ENCODE data around the gene GJB3.
"Not testable (repeated sequence)": the region's sequence is repeated elsewhere in the genome, so short reads cannot be mapped to it uniquely, and the experiment has no call there.

GJB3 gene

DNA sequence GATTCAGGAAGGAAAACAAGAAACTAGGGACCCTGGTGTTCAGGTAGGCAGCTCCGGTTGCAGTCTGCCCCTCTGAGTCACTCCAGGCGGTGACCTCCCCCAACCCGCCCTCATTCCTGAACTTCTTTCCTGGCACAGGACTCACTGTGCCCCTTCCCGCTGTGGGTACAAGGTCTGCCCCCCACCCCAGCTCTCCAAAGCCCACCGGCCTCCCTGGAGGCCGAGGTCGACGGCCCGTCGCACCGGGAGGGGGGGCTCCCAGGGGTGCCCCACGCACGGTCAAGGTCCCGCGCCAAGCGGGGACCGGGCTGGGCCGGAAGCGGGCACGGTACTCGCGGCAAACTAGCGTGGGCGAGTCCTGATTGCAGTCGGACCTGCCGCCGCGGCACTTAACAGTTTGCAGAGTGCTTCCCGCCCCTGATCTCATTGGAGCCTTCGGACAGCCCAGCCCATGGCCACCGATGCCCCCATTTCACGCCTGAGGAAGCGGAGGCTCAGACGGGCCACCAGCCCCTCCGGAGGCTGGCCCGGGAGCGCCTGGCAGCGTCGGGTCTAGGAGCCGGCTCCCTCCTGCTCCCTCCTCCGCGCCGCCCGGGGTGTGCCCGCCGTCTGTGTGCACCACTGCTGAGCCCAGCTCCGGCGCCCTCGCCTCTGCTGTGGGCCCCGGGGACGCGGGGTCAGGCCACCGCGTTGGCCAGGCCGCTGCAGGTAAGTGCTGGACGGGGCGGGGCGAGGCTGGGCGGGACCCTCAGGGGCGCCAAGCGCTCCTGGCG is at the start of gene GJB3:
Gene GJB3, plus strand, starts transcription at position 144 of the 773 bp plus-strand sequence. CDS start 3,549 bp downstream, outside the sequence.
- no peak for DNase-seq (ENCODE audit: low read depth in 2 of 3, low spot score in 1 of 3)

DNA sequence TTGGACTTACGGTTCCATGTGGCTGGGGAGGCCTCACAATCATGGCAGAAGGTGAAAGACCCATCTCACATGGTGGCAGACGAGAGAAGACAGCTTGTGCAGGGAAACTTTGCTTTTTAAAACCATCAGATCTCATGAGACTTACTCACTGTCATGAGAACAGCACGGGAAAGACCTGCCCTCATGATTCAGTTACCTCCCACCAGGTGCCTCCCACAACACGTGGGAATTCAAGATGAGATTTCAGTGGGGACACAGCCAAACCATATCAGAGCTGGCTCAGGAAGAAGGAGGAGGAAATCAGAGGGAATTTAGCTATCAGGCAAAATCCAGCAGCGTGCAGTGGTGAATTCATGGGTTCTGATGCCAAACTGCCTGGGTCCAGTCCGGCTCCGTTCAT is 48.2 kb upstream of the GJB3 start:
- DNase-seq (ENCODE audit: low read depth in 2 of 3, low spot score in 1 of 3): not testable (repeated sequence)

DNA sequence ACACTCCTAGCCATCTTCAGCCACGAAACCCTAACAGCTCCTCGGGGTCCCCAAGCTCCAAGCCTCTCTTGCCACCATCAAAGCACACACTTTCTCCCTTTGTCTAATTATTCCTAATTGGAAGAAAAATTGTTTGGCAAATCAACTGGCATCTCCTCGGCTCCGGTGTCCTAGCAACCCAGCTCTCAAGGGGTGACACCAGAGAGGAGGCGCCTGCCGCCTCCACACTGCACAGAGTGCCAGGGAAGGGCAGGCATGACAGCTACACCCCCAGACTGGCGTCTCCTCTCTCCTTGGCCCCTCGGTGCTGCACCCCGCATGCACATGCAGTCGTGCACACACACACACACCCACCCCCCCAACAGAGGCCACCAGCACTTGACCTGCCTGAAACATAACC is 44.3 kb upstream of the GJB3 start:
- DNase-seq (ENCODE audit: low read depth in 2 of 3, low spot score in 1 of 3): no peak

DNA sequence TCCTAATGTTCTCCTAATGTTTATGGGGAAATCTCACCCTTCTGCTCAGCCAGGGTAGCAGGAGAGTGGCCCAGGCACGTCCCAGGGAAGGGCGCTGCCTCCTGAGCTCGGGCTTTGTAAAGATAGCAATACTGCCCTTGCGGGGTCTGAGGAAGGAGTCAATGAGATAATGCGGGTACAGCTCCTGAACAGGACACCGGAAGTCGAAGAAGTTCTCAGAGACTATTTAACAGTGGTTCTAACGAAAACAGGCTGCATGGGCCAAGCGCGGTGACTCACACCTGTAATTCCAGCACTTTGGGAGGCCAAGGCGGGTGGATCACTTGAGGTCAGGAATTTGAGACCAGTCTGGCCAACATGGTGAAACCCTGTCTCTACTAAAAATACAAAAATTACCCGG is 43.8 kb upstream of the GJB3 start:
- not testable (repeated sequence) for DNase-seq (ENCODE audit: low read depth in 2 of 3, low spot score in 1 of 3)

DNA sequence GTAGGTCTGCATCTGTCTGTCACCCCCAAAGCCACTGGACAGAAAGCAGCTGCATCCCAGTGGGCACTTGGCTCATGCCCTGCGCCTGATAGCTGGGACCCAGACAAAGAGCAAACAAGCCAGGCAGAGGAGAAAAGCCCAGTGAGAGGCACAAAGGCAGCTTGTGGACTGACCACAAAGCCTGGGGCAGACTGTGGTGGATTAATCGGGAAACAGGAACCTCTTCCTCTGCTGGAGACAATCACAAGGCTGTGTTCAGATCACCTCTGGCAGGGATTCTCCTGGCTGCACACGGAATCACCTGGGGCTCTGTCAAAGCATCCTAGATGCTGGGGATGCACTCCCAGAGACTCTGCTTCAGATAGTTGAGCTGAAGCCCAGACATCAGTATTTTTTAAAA is 41.4 kb upstream of the GJB3 start:
- no peak for DNase-seq (ENCODE audit: low read depth in 2 of 3, low spot score in 1 of 3)

DNA sequence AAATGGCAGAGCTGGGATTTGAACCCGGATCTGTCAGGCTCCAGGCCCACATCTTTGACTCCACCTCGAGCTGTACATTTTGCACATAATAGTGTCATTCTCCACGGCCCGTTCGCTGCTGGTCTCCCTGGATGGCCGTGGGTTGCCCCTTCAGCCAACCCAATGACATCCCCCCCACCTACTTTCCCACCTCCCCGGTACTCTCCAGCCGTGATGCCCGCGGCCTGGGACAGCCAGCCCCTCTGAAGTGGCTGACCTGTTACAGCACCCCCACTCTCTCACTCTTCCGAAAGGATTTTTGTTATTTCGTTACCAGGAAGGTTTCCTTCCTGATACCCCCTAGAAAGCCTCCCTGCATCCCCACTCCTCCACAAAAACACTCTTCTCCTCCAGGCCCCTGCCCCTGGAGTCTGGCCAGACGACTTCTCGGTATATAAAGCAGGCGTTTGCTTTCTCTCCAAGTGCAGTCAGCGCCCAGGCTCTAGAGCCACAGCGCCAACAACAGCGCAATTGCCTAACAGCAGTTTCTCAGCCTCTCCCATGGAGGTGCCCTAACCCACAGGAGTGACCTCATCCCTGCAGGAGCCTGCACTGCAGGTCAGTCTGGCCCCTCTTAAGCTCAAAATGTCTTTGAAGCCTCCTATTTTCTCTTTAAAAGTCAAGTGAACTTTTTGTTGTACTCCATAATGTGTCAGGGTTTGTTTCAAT is 40.7 kb upstream of the GJB3 start:
- DNase-seq (ENCODE audit: low read depth in 2 of 3, low spot score in 1 of 3): no peak

DNA sequence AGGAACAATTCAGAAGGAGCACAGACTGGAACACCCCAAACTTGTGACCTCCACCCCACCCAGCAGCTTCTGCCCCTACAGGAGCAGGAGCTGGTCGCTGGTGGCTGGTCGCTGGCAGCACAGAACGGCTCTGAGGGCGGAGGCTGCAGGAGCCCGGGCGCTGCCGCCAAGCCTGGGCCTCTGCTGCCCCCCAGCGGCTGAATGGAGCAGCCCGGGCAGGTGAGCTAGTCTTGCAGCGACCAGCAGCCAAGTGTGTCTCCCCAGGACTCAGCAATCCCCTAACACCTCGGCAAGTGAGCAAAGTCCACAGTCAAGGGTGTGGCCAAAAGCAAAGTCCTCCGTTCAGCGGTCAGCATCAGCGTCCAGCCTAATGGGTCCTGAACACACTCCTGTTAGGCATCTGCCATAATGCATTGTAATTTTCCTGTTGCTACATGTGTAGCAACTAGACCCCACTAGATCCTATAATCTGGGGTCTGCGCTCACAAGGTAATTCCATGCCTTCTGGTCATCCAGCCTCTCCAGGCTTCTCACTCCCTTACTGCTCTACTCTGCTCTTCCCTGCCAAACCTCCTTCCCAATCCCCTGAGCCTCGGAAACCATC is 38.2 kb upstream of the GJB3 start:
- peak; percentile 58 to 82 (median 74) for DNase-seq (ENCODE audit: low read depth in 2 of 3, low spot score in 1 of 3)

DNA sequence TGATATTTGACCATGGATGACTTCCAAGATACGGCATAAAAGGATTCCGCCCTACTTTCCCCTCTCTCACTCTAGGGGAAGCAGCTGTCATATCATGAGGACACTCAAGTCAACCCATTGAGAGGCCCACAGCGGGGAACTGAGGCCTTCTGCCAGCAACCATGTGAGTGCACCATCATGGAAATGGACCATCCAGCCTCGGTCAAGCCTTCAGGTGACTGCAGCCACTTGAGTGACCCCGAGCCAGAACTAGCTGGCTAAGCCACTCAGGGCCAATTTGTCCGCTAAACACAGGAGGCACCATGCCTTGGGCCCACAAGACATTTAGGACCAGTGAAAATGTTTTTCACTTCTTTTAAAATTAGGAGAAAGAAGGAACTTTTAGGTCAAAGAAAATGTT is 37.2 kb upstream of the GJB3 start:
- DNase-seq (ENCODE audit: low read depth in 2 of 3, low spot score in 1 of 3): no peak

DNA sequence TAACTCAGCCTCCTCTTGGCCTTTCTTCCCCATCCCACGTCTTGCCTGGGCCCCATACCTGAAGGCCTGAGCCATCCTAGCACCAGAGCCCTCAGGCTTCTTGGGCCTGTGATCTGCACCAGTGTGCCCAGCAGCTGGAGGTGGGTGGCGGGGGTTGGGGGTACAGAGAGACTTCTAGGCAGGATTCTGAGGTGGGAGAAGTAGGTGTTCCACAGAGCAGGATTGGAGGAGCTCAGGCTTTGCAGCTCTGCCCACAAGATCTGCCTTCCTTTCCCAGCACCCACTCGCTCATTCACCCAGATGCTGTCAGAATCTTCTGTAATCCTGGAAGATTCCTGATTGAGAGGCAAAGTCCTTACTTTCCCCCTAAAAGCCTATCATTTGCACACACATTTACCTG is 36.2 kb upstream of the GJB3 start:
- no peak for DNase-seq (ENCODE audit: low read depth in 2 of 3, low spot score in 1 of 3)

DNA sequence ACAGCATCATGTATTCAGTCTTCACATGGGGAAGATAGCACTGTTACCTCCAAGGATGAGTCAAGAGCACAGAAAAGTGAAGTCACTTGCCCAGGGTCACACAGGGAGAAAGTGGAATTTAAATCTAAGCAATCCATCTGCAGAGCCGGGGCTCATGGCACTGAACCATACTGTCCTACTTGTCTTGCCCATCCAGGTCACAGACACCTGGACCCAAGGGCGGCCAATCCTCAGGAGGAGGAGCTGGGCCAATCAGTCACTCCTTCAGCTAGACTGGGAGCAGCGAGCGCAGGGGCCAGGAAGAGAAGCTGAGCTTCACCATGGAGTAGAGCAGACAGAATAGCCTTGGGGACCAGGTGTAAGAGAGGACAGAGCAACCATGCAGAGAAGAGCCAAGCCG is 35.3 kb upstream of the GJB3 start:
- no peak for DNase-seq (ENCODE audit: low read depth in 2 of 3, low spot score in 1 of 3)

DNA sequence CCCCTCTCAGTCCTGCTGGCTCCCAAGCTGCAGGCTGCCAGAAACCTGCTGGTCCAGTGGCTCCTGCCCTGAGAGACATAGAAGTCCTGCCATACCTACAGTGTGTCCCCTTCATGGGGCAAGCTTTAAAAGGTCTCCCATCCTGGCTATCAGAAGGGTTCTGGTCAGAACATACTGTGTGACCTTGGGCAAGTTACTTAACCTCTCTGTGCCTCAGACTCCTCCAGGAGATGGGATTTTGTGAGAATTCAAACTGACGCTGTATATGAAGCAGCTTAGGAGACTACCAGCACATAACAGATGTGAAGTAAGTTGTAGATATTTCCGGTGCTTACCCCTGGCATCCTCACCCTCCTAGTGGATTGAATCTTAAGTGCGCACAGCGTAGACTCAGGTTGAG is 34.9 kb upstream of the GJB3 start:
- DNase-seq (ENCODE audit: low read depth in 2 of 3, low spot score in 1 of 3): no peak

DNA sequence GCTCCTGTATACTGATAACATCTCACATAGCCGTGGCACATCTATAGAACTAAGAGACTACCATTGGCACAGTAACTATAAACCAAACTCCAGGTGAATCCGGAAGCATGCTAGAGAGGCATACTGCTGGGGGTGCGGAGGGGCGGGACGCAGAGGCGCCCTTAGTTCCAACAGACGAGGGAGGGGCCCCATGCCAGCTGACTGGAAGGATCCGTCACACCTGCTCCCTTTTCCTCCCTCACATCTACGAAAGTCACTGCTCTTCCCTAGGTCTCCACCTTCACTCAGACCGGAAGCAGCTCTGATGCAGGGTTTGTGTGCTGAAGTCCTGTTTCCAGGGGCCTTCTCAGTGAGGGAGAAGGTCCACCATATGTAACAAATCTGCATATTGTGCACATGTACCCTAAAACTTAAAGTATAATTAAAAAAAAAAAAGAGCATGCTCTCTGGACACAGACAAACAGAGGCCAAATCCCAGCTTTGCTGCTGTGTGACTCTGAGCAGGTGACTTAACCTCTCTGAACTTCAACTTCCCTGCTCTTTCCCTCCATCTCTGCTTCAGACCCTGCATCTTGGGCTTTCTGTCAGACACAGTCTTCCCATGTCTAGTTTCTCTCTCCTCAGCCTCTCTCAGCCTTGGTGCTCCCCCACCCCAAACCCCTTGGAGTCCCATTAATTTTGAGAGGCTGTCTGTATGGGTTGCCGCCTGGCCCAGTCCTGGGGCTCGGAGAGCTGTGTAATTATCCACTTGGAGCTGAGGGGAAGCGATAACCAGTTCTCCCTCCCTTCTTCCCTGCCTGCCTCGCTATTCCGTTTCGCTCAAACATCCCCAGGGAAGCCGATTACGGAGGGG is 34.0 kb upstream of the GJB3 start:
- no peak for DNase-seq (ENCODE audit: low read depth in 2 of 3, low spot score in 1 of 3)

DNA sequence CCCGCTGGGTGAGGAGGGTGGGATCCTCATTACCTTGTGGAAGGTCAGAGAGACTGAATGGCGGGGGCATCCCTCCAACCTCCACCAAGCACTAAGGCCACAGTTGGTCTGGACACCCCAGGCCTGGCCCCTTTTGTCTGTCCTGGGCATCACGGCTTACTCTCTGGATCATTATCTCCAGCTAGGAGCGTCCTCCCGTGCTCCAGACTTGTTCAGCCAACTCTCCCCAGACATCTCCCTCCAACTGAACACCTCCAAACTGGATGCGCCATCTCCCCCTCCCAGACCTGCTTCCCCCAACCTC is 33.4 kb upstream of the GJB3 start:
- DNase-seq (ENCODE audit: low read depth in 2 of 3, low spot score in 1 of 3): no peak

DNA sequence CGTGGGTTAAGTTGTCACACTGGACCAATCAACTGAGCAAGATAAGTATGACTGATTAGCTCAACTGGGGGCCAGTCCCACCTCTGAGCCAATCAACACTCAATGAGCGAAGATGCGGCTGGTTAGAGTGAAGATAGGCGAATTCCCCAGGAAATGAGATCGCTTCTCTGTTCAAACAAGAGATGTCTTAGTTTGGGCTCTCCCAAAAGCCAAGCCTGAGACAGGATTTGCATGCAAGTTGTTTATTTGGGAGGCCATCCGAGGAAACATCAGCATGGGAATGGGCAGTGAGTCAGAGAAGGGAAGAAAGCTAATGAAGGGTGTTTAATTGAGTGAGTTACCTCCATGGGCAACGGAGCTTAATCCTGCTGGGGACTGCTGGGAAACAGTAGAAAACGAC is 31.0 kb upstream of the GJB3 start:
- no peak for DNase-seq (ENCODE audit: low read depth in 2 of 3, low spot score in 1 of 3)

DNA sequence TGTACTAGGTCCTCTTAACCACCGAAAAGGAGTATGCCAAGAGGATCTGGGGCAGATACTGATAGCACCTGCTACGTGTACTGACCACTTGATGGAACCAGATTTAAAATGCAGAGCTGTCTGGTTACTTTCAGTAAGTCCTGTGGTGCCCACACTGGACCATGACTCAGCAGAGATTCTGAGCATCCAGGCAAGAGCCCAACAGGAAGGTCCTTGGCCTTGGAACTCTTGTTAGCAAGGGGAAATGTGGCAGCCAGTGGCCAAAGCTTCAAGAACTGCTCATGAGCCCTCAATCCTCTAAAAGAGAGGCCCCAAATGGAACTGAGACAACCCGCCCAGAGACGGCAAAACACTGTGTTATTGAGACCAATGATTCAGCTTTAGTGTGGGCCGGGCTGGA is 30.4 kb upstream of the GJB3 start:
- DNase-seq (ENCODE audit: low read depth in 2 of 3, low spot score in 1 of 3): no peak

DNA sequence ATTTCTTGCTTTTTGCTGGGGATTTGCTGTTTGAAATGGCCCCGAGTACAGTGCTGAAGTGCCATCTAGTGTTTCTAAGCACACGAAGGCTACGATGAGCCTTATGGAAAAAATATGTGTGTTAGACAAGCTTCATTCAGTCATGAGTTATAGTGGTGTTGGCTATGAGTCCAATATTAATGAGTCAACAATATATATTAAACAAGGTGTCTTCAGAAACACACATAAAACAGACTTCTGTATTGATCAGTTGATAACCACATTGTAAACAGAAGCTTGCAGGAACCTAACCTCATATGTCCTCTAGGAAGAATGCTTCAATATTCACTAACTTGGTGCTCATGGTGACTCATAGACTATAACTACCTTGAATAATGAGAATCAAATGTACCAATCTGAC is 27.9 kb upstream of the GJB3 start:
- no peak for DNase-seq (ENCODE audit: low read depth in 2 of 3, low spot score in 1 of 3)

DNA sequence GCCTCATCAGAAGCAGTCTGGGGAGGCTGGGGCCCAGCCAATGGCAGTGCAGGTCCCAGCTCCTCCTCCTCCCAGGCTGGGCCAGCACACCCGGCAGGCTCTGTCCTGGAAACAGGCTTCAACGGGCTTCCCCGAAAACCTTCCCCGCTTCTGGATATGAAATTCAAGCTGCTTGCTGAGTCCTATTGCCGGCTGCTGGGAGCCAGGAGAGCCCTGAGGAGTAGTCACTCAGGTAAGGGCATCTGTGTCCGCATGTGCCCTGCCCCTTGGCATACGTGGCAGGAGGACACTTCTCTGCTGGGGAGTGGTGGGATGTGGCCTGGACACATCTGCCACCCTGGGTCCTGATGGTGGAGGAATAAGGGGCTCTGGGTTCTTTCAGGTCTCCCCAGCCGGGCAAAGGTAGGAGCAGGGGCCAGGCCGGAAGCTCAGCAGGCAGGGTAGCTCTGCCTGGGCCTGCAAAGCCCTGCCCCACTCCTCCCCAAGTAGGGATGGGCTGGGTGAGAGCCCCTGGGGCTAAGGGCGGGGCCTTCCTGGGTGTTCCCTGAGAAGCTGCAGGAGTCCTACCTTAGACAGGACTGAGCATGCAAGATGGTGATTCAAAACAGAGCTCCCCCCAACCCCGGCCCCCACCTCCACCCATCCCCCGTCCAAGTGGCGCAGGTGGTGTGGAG is 25.9 kb upstream of the GJB3 start, which contains the start of gene GJB5:
Gene GJB5, plus strand, starts transcription at position 84 of the 674 bp plus-strand sequence. CDS start 2,284 bp downstream, outside the sequence.
- DNase-seq (ENCODE audit: low read depth in 2 of 3, low spot score in 1 of 3): no peak

DNA sequence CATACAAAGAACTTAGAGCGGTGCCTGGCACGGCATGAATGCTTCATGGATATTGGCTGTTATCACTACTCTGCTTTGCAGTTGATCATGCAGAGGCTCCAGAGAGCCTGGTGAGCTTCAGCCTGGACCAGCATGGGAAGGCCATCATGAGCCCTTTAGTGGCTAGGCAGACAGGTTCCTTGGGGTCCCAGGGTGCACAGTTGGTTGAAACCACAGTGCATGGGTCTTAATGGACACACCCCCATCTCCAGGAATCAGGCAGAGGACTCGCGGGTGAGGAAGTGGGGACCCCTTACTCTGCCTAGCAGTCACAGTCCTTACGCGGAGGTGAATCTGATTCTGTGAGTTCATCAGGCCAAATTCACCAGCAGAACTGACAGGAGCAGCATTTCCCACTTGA is 25.1 kb upstream of the GJB3 start:
- no peak for DNase-seq (ENCODE audit: low read depth in 2 of 3, low spot score in 1 of 3)

DNA sequence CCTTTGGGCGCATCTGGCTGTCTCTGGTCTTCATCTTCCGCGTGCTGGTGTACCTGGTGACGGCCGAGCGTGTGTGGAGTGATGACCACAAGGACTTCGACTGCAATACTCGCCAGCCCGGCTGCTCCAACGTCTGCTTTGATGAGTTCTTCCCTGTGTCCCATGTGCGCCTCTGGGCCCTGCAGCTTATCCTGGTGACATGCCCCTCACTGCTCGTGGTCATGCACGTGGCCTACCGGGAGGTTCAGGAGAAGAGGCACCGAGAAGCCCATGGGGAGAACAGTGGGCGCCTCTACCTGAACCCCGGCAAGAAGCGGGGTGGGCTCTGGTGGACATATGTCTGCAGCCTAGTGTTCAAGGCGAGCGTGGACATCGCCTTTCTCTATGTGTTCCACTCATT is 23.6 kb upstream of the GJB3 start:
- DNase-seq (ENCODE audit: low read depth in 2 of 3, low spot score in 1 of 3): no peak

DNA sequence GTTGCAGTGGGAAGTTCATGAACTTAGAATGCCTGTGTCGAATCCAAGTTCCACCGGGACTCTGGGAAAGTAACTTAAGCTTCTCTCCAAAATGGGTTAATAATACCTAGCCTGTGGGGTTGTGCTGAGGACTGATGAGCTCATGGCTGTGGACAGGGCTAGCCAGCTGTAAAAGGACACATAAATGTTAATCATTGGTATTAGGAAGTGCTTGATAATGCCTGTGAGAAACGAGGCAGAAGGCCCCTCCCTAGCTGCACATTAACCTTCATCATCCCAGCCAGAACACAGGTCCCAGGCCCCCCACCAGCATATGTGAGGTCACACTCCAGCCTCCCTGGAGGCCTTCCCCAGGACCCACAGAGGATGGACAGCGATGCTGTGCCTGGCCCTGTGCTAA is 22.3 kb upstream of the GJB3 start:
- no peak for DNase-seq (ENCODE audit: low read depth in 2 of 3, low spot score in 1 of 3)
